GM18519 (cell line): ENCODE data around the gene NME1.

ENCODE experiments used
- ATAC-seq: cut with Tn5 transposase; IDR thresholded peaks from one replicate; pipeline ENCODE4 v1.9.1; 2021; ENCODE audit warnings: mild to moderate bottlenecking, moderate library complexity; ENCODE audit not compliant: unreplicated experiment, low FRiP score

NME1 gene

DNA sequence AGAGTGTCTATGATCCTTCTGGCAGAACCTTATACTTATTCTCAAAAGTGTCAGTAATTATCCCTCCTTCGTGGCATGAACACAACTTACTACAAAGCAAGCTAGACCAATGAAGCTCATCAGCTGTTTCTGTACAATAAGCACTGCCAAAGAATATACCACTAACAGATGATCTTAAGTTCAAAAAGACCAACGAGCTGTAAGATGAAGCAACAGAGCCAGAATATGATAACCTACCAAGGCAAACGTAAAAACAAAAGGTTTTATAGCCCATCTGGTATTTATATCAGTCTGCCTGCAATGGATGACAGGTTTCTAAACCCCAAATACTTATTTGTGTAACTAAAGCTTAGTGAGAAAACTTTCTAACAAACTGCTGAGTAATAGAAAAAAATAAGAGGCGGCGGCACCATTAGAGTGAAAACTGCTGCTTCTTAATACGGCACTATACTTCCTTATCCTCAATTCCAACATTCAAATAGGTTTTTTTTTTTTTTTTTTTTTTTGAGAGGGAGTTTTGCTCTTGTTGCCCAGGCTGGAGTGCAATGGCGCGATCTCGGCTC, 35.0 kb downstream of the NME1 start:
- ATAC-seq = no peak

DNA sequence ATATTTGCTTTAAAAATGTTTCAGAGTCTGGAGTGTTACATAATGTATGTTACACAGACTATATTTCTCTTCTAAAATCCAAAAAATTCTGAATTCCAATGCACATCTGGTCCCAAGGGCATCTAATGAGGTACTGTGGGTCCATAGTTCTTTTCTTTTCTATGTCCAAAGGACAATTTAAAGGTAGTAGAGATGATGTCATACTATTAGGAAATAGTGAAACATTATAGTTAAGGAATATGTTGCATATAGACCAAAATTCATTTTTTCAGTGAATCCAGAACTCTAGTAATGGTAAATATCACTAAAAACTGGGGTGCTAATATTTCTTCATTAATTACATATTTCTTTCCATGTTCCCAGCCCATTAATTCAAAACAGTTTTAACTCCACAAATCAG, 35.8 kb downstream of the NME1 start:
- ATAC-seq = no peak

GRCh38 chr17:51189628-51190027, 36.3 kb downstream of the NME1 start:
- no peak for ATAC-seq

- no peak for ATAC-seq
Observed at GRCh38 chr17:51191895-51192294, 38.5 kb downstream of the NME1 start.

- ATAC-seq = no peak
Observed at GRCh38 chr17:51197754-51198153, 44.4 kb downstream of the NME1 start.

GRCh38 chr17:51200295-51200694, 46.9 kb downstream of the NME1 start:
- ATAC-seq = no peak

- ATAC-seq = no peak
Observed at GRCh38 chr17:51200846-51201245, 47.5 kb downstream of the NME1 start.

DNA sequence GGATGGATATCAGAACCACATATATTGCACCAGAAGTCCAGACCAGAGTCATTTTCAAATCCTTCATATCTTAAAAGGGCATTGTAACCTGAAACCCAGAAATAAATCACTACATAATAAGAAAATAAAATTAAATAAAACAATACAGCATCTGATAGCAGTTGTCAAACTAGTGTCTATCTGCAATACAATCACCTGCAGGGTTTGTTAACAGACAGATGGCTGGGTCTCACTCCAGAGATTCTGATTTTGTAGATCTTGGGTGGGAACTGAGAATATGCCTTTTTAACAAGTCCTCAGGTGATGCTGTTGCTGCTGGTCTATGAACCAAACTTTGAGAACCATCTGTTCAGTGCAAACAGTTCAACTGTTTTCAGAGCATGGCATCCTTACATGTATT, 50.5 kb downstream of the NME1 start:
- ATAC-seq = no peak
